Activated naive CD8-positive, alpha-beta T cell treated with anti-CD3 and anti-CD28 coated beads, Interleukin-2, amount 10 ng/mL, durations not matched to agents 7 days and 5 days (primary cell): Measurements from ENCODE around the gene STK32C. TPM values are rescaled to one million over a fixed set of nuclear protein-coding genes. Genes with fewer than 3 reads are reported as not detected.
"Not testable (repeated sequence)": the region's sequence is repeated elsewhere in the genome, so short reads cannot be mapped to it uniquely, and the experiment has no call there.

Experiments
- ATAC-seq: fragments of 150-1000 bp; cut with Tn5 transposase; one replicate; pipeline ENCODE4 v1.10.0; 2021; ENCODE audit warnings: low read depth, moderate library complexity
- POLR2A ChIA-PET: fragments of 350-600 bp; sonication (Branson Sonifier 250); formaldehyde crosslinking; loops from one replicate; lab custom pipeline; 2021; ENCODE audit warnings: antibody characterized with exemption; lab: Charles Lee
- DNase-seq: peaks from one replicate; pipeline ENCODE4 v3.0.0; 2021
- H3K27ac Mint-ChIP-seq: one replicate; pipeline ENCODE4 v1.8.0; 2022; ENCODE audit warnings: mild to moderate bottlenecking, mixed read lengths
- H3K27me3 Mint-ChIP-seq: one replicate; pipeline ENCODE4 v1.8.0; 2022; ENCODE audit warnings: mild to moderate bottlenecking, moderate library complexity, mixed read lengths
- H3K36me3 Mint-ChIP-seq: one replicate; pipeline ENCODE4 v1.8.0; 2021; ENCODE audit warnings: mild to moderate bottlenecking, mixed read lengths
- H3K4me1 Mint-ChIP-seq: one replicate; pipeline ENCODE4 v1.8.0; 2021; ENCODE audit warnings: mixed read lengths
- H3K4me3 Mint-ChIP-seq: one replicate; pipeline ENCODE4 v1.8.0; 2022; ENCODE audit warnings: mild to moderate bottlenecking, moderate library complexity, mixed read lengths
- H3K9me3 Mint-ChIP-seq: one replicate; pipeline ENCODE4 v1.8.0; 2021; ENCODE audit warnings: mixed read lengths
- total RNA-seq, 2 experiments: library from RNA; stranded (reverse); gene quantifications; one replicate each; pipeline ENCODE4 v1.2.3, GENCODE V29; 2021

Gene STK32C
- total RNA-seq, 2 experiments from 2014 or later = 12.5 TPM

DNA sequence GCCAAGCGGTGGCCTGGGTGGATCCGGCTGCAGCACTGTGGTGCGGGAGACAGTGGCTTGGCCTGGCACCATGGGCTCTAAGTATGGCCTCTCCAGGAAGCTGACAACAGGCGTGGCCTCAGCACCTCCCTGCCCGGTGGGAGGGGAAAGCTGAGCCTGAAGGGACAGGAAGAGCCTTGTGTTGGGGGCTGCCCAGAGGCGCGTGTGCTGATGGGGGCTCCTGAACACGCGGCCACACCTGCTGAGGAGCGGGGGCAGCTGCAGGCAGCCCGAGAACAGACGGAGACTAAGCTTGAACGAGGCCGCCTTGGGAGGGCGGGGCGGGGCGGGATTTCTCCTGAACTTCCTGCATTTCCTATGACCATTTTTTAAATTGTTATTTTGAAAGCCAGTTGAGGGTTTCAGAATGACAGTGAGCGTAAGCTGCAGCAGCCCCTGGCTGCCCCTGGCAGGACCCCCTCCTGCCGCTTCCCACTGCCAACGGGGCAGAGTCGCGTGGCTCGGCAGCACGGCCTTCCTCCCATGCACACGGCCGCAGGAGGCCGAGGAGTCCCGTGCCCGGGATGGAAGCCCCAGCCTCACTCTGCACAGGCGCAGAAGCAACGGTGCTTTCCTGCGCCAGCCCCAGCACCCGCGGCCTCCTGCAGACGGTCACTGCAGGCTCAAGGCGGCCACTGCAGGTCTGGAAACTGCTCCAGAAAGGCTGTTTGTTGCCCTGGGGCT lies 77.8 kb downstream of the STK32C start:
- peak overlapping the region; percentile 86 for H3K4me3 Mint-ChIP-seq
- H3K36me3 Mint-ChIP-seq = no peaks in the 10 kb centered on the region
- POLR2A ChIA-PET = interaction anchor here (0.9 to 1.2 kb wide), 3 partner anchors 10 to 222 kb away, joined by 3 to 4 read pairs (median 3); no protein-coding TSS in a partner anchor
- H3K4me1 Mint-ChIP-seq = peaks cover 32% of the 10 kb centered on the region
- peak; percentile 91 for ATAC-seq
- no peaks in the 10 kb centered on the region for H3K9me3 Mint-ChIP-seq
- peak; percentile 62 for DNase-seq
- H3K27ac Mint-ChIP-seq = peak overlapping the region; percentile 97
- no peaks in the 10 kb centered on the region for H3K27me3 Mint-ChIP-seq

DNA sequence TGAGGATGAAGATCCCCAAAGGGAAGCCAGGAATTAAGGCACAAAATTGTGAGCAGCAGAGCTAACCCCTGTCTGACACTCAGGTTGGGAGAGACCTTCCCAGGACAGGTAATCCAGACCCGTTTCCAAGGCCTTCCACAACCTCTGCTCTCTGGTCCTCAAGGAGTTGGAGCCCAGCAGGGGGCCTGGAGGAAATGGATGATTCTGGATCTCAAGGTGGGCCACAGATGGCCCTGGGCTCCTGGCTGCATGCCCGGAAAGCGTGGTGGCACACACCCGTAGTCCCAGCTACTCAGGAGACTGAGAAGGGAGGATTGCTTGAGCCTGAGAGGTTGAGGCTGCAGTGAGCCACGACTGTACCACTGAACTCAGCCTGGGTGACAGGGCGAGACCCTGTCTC lies 78.7 kb downstream of the STK32C start:
- Mint-ChIP-seq H3K27me3 (no peaks in the 10 kb centered on the region), H3K4me1 (peaks cover 32% of the 10 kb centered on the region), H3K4me3 (no peak overlapping the region), H3K36me3 (no peaks in the 10 kb centered on the region), H3K9me3 (no peaks in the 10 kb centered on the region), H3K27ac (peak overlapping the region; percentile 97)
- POLR2A ChIA-PET = interaction anchor here (1.1 to 1.2 kb wide), 2 partner anchors 11 to 223 kb away, joined by 3 to 4 read pairs; no protein-coding TSS in a partner anchor
- DNase-seq = no peak
- no peak for ATAC-seq

DNA sequence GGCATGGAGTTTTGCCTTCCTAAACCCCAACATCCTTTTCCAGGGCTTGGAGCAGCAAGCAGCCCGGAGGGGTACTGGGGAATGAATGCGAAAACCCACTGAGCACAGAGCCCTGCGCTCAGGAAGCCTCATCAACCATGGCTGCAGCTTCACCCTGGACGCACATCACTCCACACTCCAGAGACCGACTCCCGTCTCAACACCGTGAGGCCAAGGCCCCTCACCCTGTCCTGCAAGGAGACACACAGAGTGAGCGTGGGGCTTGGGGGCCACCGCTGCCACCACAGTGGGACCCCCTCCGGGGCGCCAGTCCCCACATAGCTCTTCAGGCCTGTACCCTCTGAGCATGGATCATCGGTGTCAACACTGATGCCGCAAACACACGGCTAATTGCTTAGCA lies 79.1 kb downstream of the STK32C start:
- ATAC-seq = no peak
- POLR2A ChIA-PET = no interaction called here

DNA sequence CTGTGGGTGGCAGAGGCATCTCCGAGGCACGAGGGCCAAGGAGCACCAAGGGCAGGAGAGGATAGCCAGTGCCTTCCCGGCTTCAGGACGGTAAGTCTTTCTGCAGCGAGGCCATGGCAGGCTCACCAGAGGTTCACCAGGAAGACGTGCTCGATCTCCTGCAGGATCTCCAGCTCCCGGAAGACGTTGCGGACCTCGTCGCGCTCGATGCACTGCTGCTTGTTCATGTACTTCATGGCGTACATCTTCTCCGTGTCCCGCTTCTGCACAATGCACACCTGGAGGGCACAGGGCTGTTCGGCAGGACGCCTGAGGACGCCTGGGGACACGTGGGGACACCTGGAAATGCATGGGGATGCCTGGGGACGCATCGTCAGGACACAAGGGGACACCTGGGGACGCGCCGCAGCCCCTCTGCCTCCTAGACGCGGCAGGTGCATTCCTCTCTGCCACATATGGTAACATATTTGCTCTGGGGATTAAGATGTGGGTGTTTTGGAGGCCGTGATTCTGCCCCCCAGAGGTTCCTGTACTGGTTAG lies 79.8 kb downstream of the STK32C start:
- Mint-ChIP-seq H3K36me3 (no peaks in the 10 kb centered on the region), H3K4me3 (no peak overlapping the region), H3K27me3 (no peaks in the 10 kb centered on the region), H3K4me1 (peaks cover 29% of the 10 kb centered on the region), H3K27ac (no peak overlapping the region), H3K9me3 (no peaks in the 10 kb centered on the region)
- POLR2A ChIA-PET = no interaction called here
- ATAC-seq (no peak), DNase-seq (no peak)

More for the DNA sequence above, 79.1 kb downstream of the STK32C start:
- Mint-ChIP-seq H3K27me3 (no peaks in the 10 kb centered on the region), H3K27ac (peak overlapping the region; percentile 70), H3K36me3 (no peaks in the 10 kb centered on the region), H3K9me3 (no peaks in the 10 kb centered on the region), H3K4me3 (no peak overlapping the region), H3K4me1 (peaks cover 32% of the 10 kb centered on the region)
- no peak for DNase-seq

DNA sequence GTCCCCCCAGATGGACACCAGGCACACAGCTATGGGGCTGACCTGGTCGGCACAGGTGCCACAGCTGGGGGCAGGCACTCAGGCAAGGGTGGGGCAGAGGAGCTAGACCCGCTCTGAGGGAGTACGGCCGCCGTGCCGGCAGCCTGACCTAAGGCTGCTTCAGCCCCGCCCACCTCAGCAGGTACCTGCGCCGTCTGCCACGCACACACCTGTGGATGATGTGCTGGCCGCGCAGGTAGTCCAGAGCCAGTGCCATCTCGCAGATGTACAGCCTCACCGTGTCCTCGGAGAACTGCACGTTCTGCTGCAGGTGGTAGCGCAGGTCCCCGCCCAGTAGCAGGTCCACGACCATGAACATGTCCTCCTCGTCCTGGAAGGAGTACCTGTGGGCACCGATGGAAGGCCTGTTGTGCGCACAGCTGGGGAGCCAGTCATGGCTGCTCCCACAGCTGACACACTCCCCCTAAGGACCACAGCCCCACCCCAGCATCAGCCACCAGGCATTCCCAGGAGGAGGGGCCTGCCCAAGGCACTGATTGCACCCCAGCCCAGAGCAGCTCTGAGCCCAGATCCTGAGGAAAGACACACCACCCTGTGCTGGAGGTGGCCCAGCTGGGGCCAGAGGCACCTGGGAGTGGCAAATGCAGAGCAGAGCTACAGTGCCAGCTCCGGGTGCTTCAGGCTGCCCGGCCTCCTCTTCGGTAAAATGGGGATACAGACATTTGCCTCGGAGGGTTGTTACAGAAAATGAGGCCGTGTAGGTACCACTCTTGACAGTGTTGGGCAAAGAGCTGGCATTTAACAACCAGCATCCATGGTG lies 81.0 kb downstream of the STK32C start:
- H3K27ac Mint-ChIP-seq = no peak overlapping the region
- peaks cover 18% of the 10 kb centered on the region for H3K4me1 Mint-ChIP-seq
- no peak for ATAC-seq

DNA sequence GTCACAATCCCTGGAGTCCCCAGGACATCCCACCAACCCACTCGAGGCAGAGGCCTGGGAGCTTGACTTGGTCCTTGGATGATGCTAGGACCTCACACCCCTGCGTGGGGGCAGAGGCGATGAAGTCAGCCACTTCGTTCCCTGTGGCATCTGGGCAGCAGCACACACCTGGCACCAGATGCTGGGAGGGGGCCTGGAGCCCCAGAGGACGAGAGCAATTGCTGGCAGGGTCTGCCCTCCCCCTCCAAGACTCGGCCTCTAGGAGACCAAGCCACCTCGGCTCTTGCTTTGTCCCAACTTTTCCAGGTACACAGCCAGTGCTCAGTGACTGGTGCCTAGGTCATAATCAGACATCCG lies 81.9 kb downstream of the STK32C start:
- Mint-ChIP-seq H3K4me1 (peaks cover 15% of the 10 kb centered on the region), H3K9me3 (no peaks in the 10 kb centered on the region), H3K27me3 (no peaks in the 10 kb centered on the region), H3K36me3 (no peaks in the 10 kb centered on the region), H3K4me3 (no peak overlapping the region), H3K27ac (no peak overlapping the region)
- no peak for DNase-seq
- ATAC-seq = no peak
- POLR2A ChIA-PET = interaction anchor here (1.2 kb wide), 1 partner anchor 220 kb away, joined by 3 read pairs; no protein-coding TSS in a partner anchor

More for the DNA sequence above, 81.0 kb downstream of the STK32C start:
- H3K4me3 Mint-ChIP-seq = no peak overlapping the region
- DNase-seq = no peak
- no peaks in the 10 kb centered on the region for H3K36me3 Mint-ChIP-seq
- POLR2A ChIA-PET = no interaction called here
- H3K9me3 Mint-ChIP-seq = no peaks in the 10 kb centered on the region
- no peaks in the 10 kb centered on the region for H3K27me3 Mint-ChIP-seq

DNA sequence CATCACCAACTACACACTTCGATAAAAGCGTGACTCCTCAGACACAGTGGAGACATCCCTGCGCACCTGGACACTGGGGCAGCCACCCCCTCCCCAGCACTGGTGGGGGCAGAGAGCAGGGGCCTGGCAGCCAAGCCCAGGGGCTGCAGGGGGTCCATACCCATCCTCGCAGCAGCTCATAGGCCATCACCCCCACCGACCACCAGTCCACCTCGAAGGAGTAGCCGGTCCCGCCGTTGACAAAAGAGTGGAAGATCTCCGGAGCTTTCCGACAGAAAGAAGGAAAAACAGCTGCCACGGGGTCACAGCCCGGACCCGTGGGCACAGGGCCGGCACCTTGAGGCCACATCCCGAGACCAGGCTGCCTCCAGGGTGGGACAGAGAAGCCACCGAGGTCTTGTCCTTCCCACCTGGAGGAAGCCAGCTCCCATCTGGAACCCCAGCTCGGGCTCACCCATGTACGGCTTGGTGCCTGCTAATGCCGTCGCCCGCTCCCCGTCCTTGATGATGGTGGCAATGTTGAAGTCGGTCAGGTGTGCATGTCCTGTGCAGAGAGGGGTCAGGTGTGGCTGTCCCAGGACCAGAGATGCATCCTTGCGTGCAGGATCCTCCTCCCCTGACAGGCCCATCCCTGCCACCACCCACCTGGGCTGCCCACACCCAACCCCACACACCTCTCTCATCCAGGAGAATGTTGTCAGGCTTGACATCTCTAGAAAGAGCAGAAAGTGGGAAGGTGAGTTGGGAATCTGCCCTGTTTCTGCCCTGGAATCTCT lies 82.5 kb downstream of the STK32C start:
- Mint-ChIP-seq H3K36me3 (no peaks in the 10 kb centered on the region), H3K27me3 (no peaks in the 10 kb centered on the region), H3K4me1 (peaks cover 15% of the 10 kb centered on the region), H3K4me3 (no peak overlapping the region), H3K27ac (no peak overlapping the region), H3K9me3 (no peaks in the 10 kb centered on the region)
- DNase-seq = no peak
- ATAC-seq = no peak
- POLR2A ChIA-PET = interaction anchor here (1.2 kb wide), 1 partner anchor 221 kb away, joined by 3 read pairs; no protein-coding TSS in a partner anchor

DNA sequence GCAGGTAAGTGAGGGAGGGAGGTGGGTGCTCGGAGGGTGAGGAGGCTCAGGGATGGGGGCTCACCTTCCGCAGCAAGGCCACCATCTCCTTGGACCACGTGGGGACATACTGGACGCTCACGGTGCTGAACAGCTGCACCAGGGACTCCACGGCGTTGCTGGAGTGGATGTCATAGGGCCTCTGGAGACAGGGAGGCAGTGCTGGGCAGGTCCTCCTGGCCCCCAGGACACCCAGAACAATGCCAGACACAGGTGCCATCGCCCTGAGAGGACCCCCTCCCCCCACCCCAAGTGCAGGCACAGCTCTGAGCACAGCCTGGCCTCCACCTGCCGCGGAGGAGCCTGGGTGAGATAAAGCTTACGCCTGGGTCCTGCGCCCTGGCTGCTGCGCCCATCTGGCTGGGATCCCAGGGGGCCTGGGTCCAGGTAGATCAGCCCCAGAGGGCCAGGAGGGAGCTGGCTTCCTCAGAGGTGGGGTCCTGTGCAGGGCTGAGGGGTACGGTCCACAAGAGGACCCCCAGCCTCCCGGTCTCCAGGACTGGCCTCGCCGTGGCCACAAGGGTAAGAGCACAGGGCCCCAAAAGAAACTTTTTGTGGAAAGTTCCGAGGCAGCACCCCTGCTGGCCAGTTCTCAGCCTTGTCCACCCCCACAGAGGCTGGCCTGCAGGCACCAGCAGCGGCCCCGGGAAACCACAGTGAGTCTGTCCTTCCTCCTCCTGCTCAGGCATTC lies 83.2 kb downstream of the STK32C start:
- Mint-ChIP-seq H3K27me3 (no peaks in the 10 kb centered on the region), H3K36me3 (no peaks in the 10 kb centered on the region), H3K4me1 (peaks cover 11% of the 10 kb centered on the region), H3K9me3 (no peaks in the 10 kb centered on the region), H3K27ac (no peak overlapping the region), H3K4me3 (no peak overlapping the region)
- ATAC-seq (no peak), DNase-seq (no peak)
- POLR2A ChIA-PET = interaction anchor here (1.2 kb wide), 1 partner anchor 222 kb away, joined by 3 read pairs; no protein-coding TSS in a partner anchor

DNA sequence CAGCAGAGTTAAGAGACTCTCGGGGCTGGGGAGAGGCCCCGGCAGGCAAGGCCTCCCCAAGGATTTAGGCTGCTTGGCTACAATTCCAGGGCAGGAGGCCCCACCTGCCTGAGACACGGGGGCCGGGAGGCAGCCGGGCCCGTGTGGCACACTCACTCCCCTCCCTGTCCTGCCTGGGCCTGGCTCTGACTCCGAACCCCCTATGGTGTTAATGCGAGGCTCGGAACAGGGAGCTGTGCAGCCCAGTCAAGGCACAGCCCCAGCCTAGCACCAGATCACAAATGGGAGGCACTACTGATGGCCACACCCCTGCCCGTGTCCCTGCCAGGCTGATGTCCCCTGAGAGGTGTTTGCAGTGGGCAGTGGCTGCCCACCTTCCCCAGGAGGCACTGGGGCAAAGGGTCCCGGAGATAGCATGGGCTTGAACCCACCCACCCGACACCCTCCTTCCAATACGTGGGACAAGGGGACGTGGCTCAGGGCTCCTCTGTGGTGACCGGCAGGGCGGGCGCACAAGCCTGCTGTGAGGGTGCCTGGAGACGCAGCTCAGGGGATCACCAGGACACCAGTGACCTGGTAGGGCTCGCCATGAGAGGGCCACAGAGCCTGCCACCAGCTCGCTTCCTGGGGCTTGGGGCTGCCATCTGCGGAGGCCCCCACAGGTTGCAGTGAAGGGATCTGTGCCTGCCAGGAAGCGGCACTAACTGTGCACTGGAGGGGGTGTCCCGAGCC lies 84.0 kb downstream of the STK32C start:
- Mint-ChIP-seq H3K9me3 (peaks cover under 1% of the 10 kb centered on the region), H3K27ac (no peak overlapping the region), H3K36me3 (no peaks in the 10 kb centered on the region), H3K4me1 (peaks cover 8% of the 10 kb centered on the region), H3K27me3 (no peaks in the 10 kb centered on the region), H3K4me3 (no peak overlapping the region)
- DNase-seq (no peak), ATAC-seq (no peak)
- POLR2A ChIA-PET = no interaction called here

DNA sequence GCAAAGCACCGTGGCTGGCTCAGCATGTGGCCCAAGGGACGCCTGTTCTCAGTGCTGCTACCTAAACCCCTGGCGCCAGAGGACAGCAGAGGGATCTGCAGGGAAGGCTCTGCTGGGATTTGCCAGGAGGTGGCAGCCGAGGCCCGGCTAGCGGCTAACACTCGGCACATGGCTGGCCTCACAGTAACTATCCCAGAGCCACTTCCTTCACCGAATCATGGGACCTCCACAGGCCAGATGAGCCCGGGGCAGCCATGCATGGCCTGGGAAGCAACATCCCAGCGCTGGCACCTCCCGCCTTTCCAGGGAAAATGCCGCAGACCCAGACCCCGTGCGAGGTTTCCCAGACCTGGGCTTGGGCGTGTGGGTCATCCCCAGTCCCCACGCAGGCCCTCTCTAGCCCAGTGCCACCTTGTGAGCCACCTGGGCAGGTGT lies 84.6 kb downstream of the STK32C start:
- peak; percentile 94 for ATAC-seq
- Mint-ChIP-seq H3K4me3 (no peak overlapping the region), H3K27ac (no peak overlapping the region), H3K27me3 (no peaks in the 10 kb centered on the region), H3K9me3 (peaks cover 3% of the 10 kb centered on the region), H3K4me1 (peaks cover 6% of the 10 kb centered on the region), H3K36me3 (no peaks in the 10 kb centered on the region)
- DNase-seq = peak; percentile 78
- POLR2A ChIA-PET = no interaction called here

DNA sequence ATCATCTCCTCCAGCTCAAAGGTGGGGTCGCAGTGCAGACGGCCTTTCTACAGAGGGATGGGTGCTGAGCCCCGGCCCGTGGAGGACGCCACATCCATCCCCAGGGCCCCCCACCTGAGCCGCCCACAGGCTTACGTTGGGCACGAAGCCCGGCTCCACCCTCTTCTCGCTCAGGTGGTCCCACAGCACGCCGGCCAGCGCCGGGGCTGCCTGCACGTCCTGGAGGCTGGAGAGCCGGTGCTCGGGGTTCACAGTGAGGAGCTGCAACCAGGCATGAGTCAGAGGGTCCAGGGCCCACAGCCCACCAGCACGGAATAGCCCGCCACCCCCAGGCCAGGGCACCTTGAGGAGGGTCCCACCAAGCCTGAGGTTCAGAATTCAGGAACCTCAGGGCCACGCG lies 85.0 kb downstream of the STK32C start:
- Mint-ChIP-seq H3K4me1 (peaks cover 6% of the 10 kb centered on the region), H3K9me3 (peaks cover 4% of the 10 kb centered on the region), H3K4me3 (no peak overlapping the region), H3K27me3 (no peaks in the 10 kb centered on the region), H3K36me3 (no peaks in the 10 kb centered on the region), H3K27ac (no peak overlapping the region)
- no peak for DNase-seq
- POLR2A ChIA-PET = no interaction called here
- no peak for ATAC-seq

DNA sequence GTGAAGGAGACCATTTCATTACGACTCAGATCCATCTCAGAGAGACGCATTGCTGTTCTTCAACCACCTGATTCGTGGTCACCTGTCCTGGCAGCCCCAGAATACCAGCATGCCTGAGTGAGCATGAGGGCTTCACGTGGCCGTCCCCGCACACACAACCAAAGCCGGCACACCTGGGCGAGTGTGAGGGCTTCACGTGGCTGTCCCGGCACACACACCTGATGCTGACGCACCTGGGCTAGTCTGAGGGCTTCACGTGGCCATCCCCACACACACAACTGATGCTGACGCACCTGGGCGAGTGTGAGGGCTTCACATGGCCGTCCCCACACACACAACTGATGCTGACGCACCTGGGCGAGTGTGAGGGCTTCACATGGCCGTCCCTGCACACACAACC lies 86.8 kb downstream of the STK32C start:
- ATAC-seq, H3K27ac Mint-ChIP-seq: not testable (repeated sequence)

More for the DNA sequence above, 86.8 kb downstream of the STK32C start:
- H3K27me3 Mint-ChIP-seq, H3K36me3 Mint-ChIP-seq, POLR2A ChIA-PET, H3K4me3 Mint-ChIP-seq, DNase-seq, H3K9me3 Mint-ChIP-seq, H3K4me1 Mint-ChIP-seq: not testable (repeated sequence)
